Mucosa of descending colon (tissue), 3 donors: Measurements from ENCODE around the gene SOCS1. TPM values are rescaled to one million over a fixed set of nuclear protein-coding genes. Genes with fewer than 3 reads are reported as not detected.

Experiments
- ATAC-seq: fragments of 200-7000 bp; cut with Tn5 transposase; one replicate; pipeline ENCODE4 v1.9.1; 2020; ENCODE audit warnings: mild to moderate bottlenecking, moderate library complexity
- DNase-seq, 3 donors: peaks; one replicate each; pipeline ENCODE4 v3.0.0-alpha.2; 2020
- H3K36me3 ChIP-seq: fragments of 200-600 bp; one replicate; pipeline ENCODE4 v1.8.0; 2021; ENCODE audit warnings: low read depth, mild to moderate bottlenecking
- H3K4me1 ChIP-seq: fragments of 200-600 bp; one replicate; pipeline ENCODE4 v1.8.0; 2021; ENCODE audit warnings: low read depth, mild to moderate bottlenecking
- H3K4me3 ChIP-seq: fragments of 200-600 bp; one replicate; pipeline ENCODE4 v1.8.0; 2021; ENCODE audit warnings: mild to moderate bottlenecking
- H3K9me3 ChIP-seq: fragments of 200-600 bp; one replicate; pipeline ENCODE4 v1.8.0; 2021; ENCODE audit warnings: mild to moderate bottlenecking
- CTCF ChIP-seq: fragments of 200-600 bp; IDR thresholded peaks from one replicate; pipeline ENCODE4 v1.8.0; 2022; ENCODE audit warnings: antibody characterized with exemption, mild to moderate bottlenecking
- intact Hi-C, 2 donors: fragments of 100-400 bp; cut with DNase I in 1 of 2; cut with micrococcal nuclease in 1 of 2; formaldehyde crosslinking; loops; one replicate each; pipeline versions ENCODE4 v1.11.0 to v1.11.1; 2022; cut with DNase I, micrococcal nuclease
- total RNA-seq, 3 donors: library from RNA; stranded (reverse); fragmentation: NEBNext Ultra II Directional in 2 of 3; extraction: Animal tissue kit (Norgen Biotek cat#: 25700) in 2 of 3; gene quantifications; one replicate each; pipeline versions ENCODE4 v1.2.1 to v1.2.4, GENCODE V29; 2021 to 2023
- donor health status: DM: no; HTN: no; CAD: no; lungs with moderate emphysema.
- donor health status: DM: no; HTN: no; CAD: no.
- donor health status: DM: no; HTN: yes; CAD: no.

Gene SOCS1
- total RNA-seq, 3 donors from 2014 or later, result 4.0 to 6.5 (median 4.1) TPM

DNA sequence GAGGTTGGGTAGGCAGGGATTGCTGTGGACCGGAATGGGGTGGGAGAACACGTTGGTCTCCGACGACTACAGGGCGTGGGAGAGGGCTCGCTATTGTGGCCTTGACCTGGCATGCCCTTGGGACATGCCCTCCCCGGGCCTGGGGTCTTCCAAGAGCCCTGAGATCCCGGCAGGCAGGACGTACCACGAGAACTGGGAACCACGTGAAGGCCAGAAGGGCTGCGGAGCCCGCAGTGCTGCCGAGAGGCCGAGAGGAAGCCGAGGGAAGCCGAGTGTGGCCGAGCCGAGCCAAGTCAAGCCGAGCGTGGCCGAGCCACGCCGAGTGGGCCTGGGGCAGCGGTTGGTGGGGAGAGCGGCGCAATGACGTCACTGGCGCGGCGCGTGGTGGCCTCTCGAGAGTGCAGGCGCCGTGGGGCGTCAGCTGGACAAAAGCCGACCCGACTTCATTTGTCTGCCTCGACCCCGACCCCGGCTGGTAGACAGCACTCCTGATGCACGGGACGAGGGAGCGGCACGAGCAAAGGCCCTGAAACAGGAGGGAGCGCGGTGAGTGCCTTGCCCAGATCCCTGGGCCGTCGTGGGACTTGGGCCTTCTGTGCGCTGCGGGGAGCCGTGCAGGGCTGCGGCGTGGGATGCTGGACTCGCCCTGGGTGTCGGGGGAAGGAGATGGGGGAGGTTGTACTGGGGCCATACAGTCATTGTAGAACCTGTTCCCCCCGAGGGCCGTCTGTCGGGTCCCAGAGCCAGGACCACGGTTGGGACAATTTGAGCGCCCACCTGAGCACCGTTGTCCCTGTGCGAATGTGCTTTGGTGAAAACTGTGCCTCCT is 6.6 kb downstream of the SOCS1 start:
- TF ChIP-seq CTCF, result no peak
- H3K36me3 ChIP-seq, result no peaks in the 10 kb centered on the region
- no peak overlapping the region for H3K4me3 ChIP-seq
- no peaks in the 10 kb centered on the region for H3K9me3 ChIP-seq
- H3K4me1 ChIP-seq, result peaks cover 1% of the 10 kb centered on the region
- ATAC-seq (no peak), DNase-seq (no peak)
- intact Hi-C loops, result loop anchor here in 1 of 2 donors (10.0 kb wide), 1 partner anchor 275 kb away; no protein-coding TSS in a partner anchor

DNA sequence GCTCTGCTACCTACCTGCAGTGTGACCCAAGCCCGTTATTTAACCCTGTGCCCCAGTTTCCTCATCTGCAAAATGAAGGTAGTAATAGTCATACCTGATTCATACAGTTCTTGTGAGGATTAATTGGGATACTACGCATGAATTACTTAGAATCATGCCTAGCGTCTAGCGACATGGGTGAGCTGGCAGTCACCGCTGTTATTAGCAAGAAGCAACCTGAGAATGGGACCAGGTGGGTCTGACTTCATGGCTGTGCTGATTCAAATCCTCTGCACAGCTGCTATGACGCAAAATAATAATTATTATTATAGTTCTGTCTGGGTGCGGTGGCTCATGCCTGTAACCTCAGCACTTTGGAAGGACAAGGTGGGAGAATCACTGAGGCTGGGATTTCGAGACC is 7.9 kb downstream of the SOCS1 start:
- TF ChIP-seq CTCF, result no peak
- Histone ChIP-seq H3K36me3 (no peaks in the 10 kb centered on the region), H3K9me3 (no peaks in the 10 kb centered on the region), H3K4me3 (no peak overlapping the region), H3K4me1 (no peaks in the 10 kb centered on the region)
- ATAC-seq (no peak), DNase-seq (no peak)
- intact Hi-C loops, result no loop called here

DNA sequence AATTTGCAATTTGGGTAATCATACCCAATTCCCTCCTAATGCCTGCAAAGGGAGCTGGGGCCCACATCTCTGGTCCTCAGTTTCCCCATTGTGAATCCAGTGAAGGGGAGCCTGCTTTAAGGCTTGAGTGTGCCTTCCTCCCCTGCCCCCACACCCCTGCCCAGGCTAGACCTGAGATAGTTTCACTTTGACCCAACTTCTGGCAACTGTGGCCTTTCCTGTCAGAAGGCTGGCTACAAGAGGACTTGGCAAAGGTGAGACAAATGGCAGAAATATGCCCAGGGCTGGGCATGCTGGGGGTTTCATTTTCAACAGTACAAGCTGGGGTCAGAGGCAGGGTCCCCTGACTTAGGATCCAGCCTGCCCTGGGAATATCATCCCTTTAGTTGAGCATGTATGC is 10.0 kb downstream of the SOCS1 start:
- DNase-seq (no peak), ATAC-seq (no peak)
- no peaks in the 10 kb centered on the region for H3K4me1 ChIP-seq
- H3K4me3 ChIP-seq, result no peak overlapping the region
- no peaks in the 10 kb centered on the region for H3K36me3 ChIP-seq
- no peaks in the 10 kb centered on the region for H3K9me3 ChIP-seq
- intact Hi-C loops, result no loop called here
- TF ChIP-seq CTCF, result no peak

DNA sequence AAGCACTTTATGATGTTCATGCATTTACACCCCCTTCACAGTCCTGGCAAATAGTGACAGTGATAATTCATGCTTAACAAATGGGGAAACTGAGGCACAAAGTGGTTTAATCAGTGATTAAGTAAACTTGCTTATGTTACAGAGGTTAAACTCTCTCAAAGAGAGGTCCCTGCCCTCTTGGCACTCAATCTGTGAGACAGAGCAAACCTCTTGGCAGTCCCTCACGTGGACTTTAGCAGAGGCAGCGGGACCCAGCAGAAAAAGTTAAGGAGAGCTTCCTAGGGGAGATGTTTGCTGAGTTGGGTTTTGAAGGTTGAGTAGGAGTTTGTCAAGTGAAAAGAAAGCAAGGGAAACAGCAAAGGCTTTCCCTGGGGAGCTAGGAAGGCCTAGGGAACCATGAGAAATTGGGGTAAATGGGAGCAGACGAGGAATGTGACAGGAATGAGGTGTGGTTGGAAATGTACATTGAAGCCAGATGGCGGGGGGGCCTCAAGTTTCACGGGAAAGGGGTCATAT is 10.7 kb downstream of the SOCS1 start:
- no peak for TF ChIP-seq CTCF
- DNase-seq (no peak), ATAC-seq (no peak)
- H3K4me3 ChIP-seq, result no peak overlapping the region
- H3K4me1 ChIP-seq, result no peaks in the 10 kb centered on the region
- no peaks in the 10 kb centered on the region for H3K36me3 ChIP-seq
- intact Hi-C loops, result no loop called here
- H3K9me3 ChIP-seq, result no peaks in the 10 kb centered on the region

GRCh38 chr16:11242658-11243057 is 13.3 kb downstream of the SOCS1 start:
- intact Hi-C loops, result no loop called here
- TF ChIP-seq CTCF, result no peak
- ATAC-seq, result no peak

More at GRCh38 chr16:11242658-11243057, 13.3 kb downstream of the SOCS1 start:
- DNase-seq, result no peak
- Histone ChIP-seq H3K4me3 (no peak overlapping the region), H3K4me1 (no peaks in the 10 kb centered on the region), H3K9me3 (no peaks in the 10 kb centered on the region), H3K36me3 (no peaks in the 10 kb centered on the region)
